T47D (cell line): ENCODE data around the gene CFAP57.

Experiments
- DNase-seq, 2 experiments: peaks; one replicate each; pipeline versions ENCODE4 v3.0.0 to v3.0.0-alpha.2; 2011 to 2012; ENCODE audit warnings: low read depth in 1 of 2, low spot score in 1 of 2
- JUND ChIP-seq: IDR thresholded peaks from 2 replicates; pipeline ENCODE4 v1.6.1; 2012; ENCODE audit warnings: low read depth
- in situ Hi-C: cut with HindIII; loops from 2 replicates; pipeline ENCODE4 v1.10.0; 2016; ENCODE audit warnings: low sequenced_read_pairs, low pct_unique_long_range_greater_than_20kb

The CFAP57 gene

DNA sequence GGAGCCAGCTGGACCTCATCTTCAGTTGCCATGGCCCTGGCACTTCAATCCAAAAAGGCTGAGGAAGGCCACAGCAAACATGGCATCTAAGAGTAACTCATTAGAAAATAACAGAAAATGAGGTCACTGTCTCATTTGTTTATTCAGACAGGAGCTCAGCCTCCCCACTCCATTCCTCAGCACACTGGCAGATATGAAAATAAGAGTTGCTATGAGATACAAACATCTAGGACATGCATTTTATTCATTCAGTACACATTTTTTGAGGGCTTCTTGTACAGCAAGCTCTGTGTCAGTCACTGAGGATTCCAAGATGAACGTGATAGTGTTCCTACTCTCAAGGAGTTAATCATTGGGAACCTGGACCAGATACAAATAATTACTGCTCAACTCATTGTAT is 65.0 kb downstream of the CFAP57 start:
- no peak for TF ChIP-seq JUND
- in situ Hi-C loops, result no loop called here
- no peak for DNase-seq

DNA sequence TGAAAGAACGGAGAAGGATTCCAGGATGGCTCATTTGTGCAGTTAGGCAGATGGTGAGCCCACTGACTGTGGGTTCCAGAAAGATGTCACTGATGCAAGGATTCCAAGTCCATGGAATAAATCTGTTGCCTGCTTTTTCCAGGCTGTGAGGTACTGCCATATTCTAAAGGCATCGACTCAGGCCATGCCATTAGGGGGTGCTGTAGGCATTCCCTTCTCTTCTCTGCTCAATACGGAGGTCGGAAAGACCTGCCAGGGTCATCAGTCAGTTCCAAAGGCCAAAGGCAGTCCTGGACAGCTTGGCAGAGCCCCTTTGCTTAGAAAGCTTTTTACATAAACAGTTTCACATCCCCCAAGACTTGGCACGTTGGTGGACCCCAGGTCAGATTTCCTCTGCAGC is 66.0 kb downstream of the CFAP57 start:
- DNase-seq, result peak; percentile 31 to 75
- in situ Hi-C loops, result no loop called here
- TF ChIP-seq JUND, result no peak

DNA sequence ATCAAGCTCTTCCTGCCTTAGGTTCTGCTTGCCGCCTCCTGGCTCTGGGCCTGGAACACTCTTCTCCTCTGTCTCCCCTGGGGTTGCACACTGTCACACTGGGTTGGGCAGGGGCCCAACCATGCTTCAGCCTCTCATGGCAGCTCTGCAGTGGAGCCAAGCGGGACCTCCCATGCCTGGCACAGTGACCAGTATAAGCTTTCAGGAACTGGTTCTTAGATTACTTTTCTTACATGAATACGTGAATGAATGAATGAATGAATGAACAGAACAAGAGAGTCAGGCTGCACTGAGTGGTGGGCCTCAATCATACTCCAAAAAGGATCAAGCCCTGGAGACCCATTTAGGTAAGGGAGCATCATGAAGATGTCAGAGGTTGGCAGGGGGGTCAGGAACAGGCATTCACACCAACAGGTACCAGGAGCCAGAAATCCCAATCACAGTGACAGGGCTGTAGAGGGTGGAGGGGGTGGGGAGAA is 66.9 kb downstream of the CFAP57 start:
- in situ Hi-C loops, result no loop called here
- no peak for TF ChIP-seq JUND
- no peak for DNase-seq

- in situ Hi-C loops, result no loop called here
- TF ChIP-seq JUND, result no peak
- DNase-seq, result no peak
These were observed 67.4 kb downstream of the CFAP57 start for GRCh38 chr1:43239484-43239883.

DNA sequence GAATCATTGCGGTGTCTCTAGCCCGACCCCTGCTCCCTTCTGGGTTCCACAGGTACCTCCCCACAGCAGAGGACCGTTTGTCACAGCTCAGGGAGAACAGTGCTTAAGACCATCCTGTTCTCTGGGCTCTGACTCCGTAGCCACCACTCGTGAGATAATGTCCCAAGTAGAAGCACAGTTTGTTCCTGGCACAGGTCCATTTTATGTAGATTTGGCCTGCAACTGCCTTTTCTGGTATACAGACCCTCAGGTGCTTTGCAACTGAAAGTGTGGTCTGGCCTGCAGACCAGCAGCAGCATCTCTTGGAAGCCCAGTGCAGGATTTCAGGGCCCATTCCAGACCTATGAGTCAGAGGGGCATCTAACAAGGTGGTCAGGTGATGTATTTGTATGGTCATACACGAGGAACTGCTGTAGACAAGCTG is 69.3 kb downstream of the CFAP57 start:
- TF ChIP-seq JUND, result no peak
- in situ Hi-C loops, result no loop called here
- no peak for DNase-seq

DNA sequence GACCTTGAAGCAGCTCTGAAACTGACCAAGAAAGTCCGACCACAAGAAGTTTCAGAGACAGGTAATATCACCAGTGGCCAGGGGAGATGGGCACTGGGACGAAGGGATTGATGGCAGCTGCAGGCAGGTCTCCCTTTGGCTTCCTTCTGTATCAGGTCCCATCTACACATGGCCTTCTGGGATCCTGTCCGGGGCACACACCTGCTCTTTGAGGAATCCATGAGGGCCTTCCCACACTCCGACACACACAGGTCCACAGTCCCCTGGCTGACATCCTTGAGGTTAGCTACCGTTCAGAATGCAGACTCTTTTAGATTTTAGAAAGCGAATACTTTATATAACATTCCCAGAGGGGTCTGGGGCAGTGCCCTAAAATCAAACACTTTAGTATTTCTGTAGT is 71.2 kb downstream of the CFAP57 start:
- no peak for TF ChIP-seq JUND
- no peak for DNase-seq
- in situ Hi-C loops, result no loop called here

GRCh38 chr1:43246466-43247213 is 74.5 kb downstream of the CFAP57 start:
- no peak for TF ChIP-seq JUND
- in situ Hi-C loops, result no loop called here
- no peak for DNase-seq

DNA sequence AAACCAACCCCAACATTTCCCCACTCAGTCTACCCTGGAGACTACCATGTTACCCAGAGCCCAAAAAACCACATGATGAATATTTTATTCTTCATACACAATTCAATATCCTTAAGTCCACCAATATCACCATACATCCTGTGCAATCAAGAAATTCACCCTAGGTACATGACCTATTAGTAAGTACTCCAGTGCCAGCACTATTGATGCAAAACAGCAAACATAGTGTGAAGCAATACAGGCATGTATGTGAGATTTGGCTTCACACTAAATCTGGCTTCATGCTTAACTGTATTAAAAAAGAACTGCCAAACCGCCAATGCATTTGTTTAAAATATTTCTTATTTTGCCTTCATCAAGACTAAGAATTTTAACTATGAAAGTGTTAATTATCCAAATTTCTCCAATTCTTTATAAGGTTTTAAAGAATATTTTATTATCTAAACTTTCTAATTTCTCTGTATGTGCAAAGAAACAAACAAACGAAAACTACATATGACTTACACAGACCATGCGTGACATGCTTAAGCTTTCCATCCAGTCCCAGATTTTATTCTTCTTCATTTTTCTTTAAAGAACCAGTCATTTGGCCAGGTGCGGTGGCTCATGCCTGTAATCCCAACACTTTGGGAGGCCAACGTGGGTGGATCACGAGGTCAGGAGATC is 75.3 kb downstream of the CFAP57 start:
- TF ChIP-seq JUND, result no peak
- in situ Hi-C loops, result no loop called here
- DNase-seq, result no peak

GRCh38 chr1:43250351-43250761 is 78.2 kb downstream of the CFAP57 start:
- in situ Hi-C loops, result no loop called here
- TF ChIP-seq JUND, result no peak
- DNase-seq, result no peak

- no peak for DNase-seq
- in situ Hi-C loops, result no loop called here
- TF ChIP-seq JUND, result no peak
These were observed 78.9 kb downstream of the CFAP57 start for GRCh38 chr1:43251024-43251423.

GRCh38 chr1:43252225-43252624 is 80.1 kb downstream of the CFAP57 start:
- TF ChIP-seq JUND, result no peak
- in situ Hi-C loops, result no loop called here
- DNase-seq, result no peak

GRCh38 chr1:43253173-43253572 is 81.0 kb downstream of the CFAP57 start:
- in situ Hi-C loops, result no loop called here
- TF ChIP-seq JUND, result no peak
- no peak for DNase-seq

DNA sequence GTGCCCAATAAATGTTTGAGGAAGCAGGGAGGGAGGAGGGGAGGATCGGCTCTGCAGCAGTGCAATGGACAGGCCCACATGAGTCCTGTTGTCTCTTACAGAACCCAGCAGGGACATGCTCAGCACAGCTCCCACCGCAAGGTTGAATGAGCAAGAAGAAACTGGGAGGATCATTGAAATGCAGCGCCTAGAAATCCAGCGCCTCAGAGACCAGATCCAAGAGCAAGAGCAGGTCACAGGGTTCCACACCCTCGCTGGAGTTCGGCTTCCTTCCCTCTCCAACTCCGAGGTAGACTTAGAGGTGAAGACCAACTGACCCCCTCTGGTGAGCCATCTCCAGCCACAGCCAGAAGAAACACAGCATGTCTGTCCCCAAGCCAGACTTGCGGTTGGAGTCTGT is 81.7 kb downstream of the CFAP57 start:
- TF ChIP-seq JUND, result no peak
- no peak for DNase-seq
- in situ Hi-C loops, result no loop called here
